Astrocyte of the hippocampus (primary cell): ENCODE data around the gene TPGS2.
"Not testable (repeated sequence)": the region's sequence is repeated elsewhere in the genome, so short reads cannot be mapped to it uniquely, and the experiment has no call there.

Source experiments
- DNase-seq: peaks from one replicate; pipeline ENCODE4 v3.0.0; 2011; ENCODE audit warnings: low read depth, low spot score

TPGS2 gene, protein sequence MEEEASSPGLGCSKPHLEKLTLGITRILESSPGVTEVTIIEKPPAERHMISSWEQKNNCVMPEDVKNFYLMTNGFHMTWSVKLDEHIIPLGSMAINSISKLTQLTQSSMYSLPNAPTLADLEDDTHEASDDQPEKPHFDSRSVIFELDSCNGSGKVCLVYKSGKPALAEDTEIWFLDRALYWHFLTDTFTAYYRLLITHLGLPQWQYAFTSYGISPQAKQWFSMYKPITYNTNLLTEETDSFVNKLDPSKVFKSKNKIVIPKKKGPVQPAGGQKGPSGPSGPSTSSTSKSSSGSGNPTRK

DNA sequence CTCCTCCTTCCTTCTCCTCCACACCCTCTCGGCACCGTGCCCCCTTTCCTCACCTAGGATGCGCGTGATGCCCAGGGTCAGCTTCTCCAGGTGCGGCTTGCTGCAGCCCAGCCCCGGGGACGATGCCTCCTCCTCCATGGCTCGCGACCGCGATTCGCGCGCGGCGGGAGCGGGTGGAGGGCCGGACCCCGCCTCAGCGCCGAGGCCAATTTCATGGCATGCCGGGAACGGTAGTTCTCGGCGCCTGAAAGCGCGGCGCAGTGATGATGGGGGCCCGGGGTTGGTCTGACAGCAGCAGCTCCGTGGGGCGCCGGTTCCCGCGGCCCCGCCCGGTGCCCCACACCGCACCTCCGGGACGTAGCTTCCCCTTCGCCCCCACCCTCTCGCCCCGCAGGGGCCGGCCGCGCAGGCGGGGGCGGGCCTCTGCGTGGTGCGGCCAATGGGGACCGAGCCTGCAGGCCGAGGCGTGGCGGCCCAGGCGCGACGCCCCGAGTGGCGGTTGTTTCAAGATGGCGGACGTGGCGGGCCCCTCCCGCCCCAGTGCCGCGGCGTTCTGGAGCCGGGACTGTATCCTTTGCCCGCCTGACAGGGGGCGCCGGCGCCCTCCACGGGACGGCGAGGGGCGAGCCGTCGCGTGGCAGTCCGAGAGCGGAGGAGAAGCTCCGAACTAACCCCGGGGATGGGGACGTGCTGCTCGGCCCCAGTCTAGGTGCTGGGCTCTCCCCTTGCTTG, at the start of gene TPGS2, which contains the start of gene KIAA1328:
TSS of gene TPGS2 (minus strand) at position 373 of the 732 bp plus-strand sequence. CDS start at position 138, 235 bp downstream.
TSS of gene KIAA1328 (plus strand) at position 498 of the 732 bp plus-strand sequence. CDS start at position 510, 12 bp downstream.
- peak; percentile 97 for DNase-seq

DNA sequence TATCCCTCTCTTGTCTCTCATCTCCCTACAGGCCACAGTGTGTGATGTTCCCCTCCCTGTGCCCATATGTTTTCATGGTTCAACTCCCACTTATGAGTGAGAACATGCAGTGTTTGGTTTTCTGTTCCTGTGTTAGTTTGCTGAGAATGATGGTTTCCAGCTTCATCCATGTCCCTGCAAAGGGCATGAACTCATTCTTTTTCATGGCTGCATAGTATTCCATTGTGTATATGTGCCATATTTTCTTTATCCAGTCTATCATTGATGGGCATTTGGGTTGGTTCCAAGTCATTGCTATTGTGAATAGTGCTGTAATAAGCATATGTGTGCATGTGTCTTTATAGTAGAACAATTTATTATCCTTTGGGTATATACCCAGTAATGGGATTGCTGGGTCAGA, 45.0 kb upstream of the TPGS2 start:
- DNase-seq = not testable (repeated sequence)

DNA sequence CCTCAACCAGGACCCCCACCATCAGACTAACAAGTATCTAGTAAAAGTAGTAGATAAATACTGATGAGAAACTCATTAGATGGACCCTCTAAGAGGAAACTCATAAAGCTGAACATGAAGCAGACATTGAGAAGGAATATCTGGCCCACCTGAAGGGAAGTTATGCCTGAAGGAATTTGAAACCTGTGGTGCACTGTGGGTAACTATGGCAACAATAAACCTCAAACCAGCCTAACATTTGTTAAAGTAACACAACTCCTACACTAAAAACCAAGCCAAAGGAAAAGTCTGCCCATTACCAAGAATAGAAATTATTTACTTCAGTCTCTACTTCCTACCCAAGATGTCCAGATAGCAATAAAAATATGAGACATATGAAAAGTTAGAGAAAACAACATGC, 43.5 kb upstream of the TPGS2 start:
- DNase-seq = peak; percentile 65

DNA sequence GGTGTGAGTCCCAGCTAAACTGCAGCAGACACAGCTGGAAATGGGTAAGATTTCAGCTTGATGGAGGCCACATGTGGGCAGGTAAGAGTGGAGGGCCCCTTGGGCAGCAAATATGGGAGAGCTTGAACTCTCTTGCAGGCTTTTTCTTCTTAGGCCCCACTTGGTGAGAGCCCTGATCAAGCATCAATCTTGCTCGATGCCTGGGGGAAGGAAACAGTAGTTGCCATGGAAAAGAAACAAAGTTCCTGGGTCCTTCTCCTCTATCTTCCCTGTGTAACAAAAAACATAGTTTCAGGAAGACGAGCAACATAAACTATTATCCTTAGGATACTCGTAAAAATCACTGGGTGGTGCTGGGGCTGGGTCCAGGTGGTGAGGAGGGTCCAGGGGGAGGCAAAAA, 43.0 kb upstream of the TPGS2 start:
- DNase-seq = no peak

DNA sequence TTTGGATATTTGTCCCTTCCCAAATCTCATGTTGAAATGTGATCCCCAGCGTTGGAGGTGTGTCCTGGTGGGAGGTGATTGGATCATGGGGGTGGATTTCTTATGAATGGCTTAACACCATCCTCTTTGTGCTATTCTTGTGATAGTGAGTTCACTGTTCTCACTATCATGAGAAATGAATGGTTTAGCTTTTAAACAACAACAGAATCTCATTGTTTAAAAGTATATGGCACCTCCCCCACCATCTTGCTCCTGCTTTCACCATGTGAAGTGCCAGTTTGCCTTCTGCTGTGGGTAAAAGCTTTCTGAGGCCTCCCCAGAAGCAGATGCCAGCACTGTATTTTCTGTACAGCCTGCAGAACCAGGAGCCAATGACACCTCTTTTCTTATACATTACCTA, 38.3 kb upstream of the TPGS2 start:
- no peak for DNase-seq

DNA sequence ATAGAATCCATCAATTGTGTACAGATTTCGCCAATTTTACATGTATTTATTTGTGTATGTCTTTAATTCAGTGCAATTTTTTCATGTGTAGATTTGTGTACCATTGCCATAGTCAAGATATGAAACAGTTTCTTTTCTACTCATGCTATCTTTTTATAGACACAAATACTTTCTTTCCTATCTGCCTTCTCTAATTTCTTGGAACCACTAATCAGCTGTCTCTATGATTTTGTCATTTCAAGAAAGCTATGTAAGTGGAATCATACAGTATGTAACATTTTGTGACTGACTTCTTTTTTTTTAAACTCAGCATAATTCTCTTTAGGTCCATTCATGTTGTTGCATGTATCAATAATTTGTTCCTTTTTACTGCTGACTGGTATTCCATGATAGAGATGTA, 33.4 kb upstream of the TPGS2 start:
- no peak for DNase-seq

DNA sequence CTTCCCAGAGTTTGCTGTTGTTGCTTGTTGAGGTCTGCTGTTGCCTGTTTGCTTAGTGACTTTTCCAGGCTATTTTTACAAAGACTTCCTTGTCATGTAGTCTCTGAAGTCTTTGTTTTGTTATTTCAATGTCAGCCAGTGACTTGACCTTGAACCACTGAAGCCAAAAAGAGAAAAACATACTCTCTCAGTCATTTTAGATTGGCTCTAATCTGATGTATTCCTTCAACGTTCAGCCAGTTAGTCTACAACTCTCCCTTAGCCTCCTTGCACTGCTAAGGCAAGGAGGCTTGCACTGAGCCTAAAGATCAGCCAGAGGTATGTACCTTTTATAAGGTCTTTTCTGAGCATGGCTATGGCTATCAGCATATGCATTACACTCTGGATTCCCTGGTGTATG, 28.0 kb upstream of the TPGS2 start:
- DNase-seq = no peak

DNA sequence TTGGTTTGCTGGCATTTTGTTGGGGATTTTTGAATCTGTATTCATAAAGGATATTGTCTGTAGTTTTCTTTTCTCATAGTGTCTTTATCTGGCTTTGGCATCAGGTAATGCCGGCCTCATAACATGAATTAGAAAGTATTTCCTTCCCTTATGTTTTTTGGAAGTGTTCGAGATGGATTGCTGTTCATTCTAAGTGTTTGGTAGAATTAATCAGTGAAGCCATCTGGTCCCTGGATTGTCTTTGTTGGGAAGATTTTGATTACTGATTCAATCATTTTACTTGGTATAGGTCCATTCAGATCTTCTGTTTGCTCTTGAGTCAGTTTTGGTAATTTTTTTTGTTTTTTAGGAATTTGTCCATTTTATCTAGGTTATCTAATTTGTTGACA, 22.4 kb upstream of the TPGS2 start:
- no peak for DNase-seq

DNA sequence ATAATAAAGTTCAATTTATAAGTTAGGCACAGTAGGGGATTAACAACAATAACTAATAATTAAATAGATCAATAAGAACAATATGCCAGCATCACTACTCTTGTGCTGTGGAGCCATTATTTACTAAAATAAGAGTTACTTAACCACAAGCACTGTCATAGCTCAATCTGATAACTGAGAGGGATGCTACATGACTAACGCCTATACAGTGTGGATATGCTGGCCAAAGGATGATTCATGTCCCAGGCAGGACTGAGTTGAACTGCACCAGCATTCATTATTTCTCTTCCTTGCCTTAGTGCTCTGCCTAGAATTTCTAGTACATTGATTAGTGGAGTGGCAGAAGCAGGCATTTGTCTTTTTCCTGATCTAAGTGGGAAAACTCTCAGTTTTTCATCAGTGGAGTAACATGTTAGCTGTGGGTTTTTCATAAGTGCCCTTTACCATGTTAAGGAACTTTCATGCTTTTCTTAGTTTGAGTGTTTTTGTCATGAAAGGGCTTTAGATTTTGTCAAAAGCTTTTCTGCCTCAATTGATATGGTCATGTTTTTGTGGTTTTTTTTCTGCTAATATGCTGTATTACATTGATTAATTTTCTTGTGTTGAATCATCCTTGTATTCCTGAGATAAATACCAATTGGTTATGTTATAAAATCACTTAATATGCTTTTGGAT, 21.9 kb upstream of the TPGS2 start:
- peak; percentile 81 for DNase-seq

DNA sequence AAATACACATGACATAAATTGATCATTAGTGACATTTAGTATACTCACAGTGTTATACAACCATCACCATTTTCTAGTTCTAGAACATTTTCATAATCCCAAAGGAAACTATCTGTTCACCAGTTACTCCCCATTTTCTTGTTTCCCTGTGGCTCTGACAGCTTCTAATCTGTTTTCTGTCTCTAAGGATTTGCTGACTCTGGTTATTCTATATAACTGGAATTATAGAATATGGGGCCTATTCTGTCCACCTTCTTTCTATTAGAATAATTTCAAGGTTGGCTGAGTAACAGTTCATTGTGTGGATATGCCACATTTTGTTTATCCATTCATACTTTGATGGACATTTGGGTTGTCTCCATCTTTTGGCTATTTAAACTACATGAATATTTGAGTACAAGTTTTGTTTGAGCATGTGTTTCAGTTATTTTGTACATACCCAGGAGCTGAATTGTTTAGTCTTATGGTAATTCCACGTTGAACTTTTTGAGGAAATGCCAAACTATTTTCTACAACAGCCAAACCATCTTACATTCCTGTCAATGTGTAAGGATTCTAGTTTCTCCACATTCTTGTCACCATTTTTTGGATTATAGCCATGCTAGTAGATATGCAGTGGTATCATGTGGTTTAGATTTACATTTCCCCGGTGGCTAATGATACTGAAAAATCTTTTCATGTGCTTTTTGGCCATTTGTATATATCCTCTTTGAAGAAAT, 20.6 kb upstream of the TPGS2 start:
- DNase-seq = peak; percentile 81

DNA sequence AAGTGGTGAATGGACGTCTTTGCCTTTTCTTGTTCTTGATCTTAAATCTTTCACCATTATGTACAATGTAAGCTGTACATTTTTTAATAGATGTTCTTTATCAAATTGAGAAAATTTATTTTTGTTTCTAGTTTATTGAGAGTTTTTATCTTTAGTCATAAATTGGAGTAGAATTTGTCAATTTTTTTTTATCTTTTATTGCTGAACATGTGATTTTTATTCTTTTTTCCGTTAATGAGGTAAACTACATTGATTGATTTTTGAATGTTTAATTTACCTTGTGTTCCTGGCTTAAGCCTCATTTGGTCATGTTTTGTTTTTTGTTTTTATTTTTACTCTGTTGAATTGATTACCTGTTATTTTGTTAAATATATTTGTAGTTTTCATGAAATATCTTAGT, 19.8 kb upstream of the TPGS2 start:
- no peak for DNase-seq

DNA sequence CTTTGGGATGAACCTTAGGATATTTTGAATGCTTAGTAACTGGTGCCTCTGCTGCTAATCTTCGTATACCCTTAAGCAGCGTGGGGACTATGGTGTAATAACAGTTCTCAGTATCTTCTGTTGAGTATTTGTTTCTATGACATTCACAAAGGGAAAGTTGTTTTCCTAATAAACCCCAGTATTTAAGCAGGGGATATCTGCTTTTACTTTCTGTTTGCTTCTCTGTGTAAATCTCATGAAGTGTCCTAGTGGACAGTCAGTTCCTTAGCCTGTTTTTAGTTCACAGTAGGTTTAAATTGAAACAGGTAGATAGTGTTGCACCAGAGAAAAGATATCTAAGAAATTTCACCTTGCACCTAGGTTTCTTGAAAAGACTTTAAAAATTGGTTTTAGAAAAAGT, 15.0 kb upstream of the TPGS2 start:
- no peak for DNase-seq

DNA sequence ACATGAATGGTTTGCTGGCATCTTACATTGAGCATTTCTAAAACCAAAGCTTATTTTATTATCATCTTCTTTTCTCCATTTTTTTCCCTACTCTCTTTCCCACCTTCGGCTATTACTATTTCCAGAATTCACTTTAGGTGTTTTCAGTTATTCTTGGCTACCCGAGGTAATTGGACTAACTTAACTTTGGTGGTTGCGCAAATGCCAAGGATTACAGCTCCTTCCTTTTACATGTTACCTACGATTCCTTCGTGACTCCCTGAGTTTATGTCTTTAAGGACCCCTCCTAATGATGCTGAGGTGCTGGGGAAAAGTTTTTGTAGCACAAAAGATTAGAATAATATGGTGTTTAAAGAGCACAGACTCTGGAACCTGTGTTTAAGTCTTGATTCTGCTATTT, 14.4 kb upstream of the TPGS2 start:
- DNase-seq = no peak

DNA sequence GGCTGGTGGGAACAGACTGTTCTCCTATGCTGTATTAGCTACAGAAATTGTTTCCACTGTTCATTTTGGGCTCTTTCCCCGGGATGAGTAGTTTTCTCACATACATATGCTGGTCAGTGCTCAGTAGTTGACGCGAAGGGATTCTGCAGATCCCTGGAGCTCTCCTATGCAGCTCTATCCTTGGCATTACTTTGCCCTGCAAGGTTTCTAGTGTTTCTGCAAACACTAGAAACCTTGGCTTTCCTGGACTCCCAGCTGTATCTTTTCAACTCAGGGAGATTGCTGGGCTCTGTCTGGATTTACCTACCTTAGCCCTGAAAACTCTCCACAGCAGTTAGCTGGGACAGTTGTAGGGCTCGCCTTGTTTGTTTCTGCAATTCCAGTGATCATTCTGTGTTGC, 11.0 kb upstream of the TPGS2 start:
- DNase-seq = no peak

DNA sequence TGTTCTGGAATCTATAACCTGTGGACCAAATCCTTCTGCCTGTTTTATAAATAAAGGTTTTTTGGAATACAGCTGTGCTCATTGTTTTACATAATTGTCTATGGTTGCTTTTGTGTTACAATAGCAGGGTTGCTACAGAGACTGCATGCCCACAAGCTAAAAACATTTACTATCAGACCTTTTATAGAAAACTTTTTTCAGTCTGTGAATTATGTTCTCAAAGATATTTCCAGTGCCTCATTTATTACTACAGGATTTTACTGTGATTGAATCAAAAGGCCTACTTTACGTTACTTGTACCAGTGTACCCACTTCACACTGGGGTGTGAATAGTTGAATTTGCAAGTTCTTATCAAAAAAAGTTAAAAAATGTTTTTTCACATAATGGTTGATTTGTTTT, 7.1 kb upstream of the TPGS2 start:
- DNase-seq = no peak

DNA sequence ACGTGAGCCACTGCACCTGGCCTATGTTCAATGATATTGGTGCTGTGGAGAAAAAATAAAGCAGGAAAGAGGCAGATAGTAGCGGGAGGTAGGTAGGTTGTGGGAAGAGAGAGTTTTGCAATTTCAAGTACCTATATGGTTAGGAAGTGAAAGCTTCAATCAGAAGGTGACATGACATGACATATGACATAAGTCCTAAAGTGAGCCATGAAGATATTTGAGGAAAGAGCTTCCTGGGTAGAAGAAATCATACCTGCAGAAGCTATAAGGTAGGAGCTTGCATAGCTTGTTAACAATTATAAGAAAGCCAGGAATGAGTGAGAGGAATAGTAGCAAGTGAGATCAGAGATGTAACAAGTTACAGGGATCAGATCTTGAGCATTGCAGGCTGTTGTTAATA, 4.3 kb upstream of the TPGS2 start:
- DNase-seq = no peak

DNA sequence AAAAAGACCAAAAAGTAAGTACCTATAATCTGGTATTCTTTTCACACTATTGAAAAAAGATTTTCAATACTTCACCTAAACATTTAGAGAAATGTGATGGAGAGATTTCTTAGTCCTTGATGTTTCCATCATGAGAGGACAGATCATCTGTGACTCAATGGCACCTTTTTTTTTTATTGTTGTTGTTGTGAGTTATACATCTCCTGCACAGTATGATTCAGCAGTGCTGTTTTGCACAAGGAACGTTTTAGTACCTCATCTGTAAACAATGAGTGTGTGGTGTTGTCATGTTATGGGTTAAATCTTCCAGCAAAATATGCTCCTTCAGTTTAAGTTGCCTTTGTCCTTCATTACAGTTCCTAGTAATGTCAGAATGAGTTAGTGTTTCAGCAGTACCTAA, 2.3 kb upstream of the TPGS2 start:
- DNase-seq = peak; percentile 15

DNA sequence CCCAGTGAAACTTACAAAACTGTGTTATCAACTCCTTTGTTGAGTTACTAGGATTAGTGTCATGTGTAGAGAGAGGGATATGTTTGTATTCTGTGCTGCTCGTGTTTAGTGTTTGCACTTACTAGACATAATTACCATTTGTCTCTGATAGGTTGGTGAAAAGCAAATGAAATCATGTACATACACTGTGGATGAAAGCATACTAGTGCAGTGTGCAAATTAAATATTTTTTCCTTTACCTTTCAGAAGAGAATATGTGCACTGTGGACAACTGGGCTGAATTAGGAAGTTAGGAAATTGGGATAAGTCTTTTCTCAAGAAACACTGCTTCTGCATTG, 1.3 kb upstream of the TPGS2 start:
- no peak for DNase-seq

DNA sequence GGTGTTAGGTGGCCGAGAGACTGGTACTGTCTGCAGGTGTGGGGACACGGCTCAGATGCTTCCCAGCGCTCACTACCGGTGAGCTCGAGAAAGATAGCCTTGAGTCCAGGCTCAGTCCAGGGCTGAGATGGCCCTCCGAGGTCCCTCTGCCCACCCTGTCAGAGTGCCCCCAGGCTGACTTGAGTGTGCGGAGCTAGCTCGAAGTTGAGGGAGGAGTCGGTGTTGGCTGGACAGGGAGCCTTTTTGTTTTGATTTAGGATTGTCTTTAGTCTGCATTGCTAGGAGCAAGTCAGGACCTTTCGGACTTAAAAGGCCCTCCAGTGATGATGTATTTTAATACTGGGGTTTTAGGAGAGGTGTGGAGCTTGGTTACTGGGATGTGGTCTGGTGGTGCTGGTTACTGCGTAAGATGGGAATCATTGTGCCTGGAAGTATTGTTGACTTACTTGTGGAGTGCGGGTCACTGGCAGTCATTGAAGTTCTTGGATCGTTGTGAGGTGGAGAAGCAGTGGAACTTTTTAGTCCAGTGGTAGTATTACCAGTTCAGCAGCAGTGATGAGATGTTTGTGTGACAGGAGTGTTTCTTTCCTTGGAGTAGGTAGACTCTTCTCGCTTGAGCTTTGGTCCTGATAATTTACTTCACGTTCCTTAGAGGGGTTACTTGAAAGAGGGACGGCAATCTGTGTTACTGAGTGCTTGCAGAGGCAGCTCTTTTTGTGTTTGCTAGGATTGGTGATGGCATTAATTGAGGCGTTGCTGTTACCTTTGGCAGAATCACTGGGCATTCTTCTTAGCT, 758 bp upstream of the TPGS2 start:
- no peak for DNase-seq

DNA sequence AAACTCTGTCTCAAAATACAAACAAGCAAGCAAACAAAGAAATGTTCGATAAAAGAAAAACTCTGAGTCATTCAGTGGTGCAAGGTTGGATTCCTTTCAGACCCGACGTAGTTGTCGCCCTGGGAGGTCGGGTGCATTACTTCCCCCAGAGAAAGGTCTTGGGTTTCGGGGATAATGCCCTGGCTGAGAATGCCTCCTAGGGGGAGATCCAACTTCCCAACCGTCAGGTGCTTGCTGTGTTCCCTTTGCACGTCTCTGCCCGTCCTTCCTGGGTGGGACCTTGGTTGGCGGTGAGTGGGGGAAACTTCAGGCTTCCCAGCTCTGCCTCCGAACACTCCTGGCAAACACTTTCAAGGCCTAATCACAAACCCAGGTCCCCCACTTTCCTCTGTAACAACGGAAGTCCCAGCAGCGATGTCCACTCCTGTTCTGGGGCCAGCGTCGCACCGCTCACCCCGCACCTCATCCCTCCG, 609 bp downstream of the TPGS2 start:
- DNase-seq = peak; percentile 82

DNA sequence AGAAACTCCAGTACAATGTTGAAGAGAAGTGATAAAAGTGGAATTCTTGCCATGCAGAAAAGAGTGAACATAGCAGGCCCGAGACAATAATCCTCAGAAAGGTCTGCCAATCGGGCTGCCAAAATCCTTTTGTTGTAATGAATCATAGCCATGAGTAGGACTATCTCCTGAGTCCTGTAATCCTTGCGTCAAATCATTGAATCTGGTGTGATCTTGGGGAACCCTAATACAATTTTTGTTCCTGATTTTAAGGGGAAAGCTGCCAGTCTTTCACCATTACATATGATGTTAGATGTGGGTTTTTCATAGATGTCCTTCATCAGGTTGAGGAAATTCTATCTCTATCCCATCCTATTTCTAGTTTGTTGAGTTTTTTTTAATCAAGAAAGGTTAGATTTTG, 2.2 kb downstream of the TPGS2 start:
- no peak for DNase-seq
